NCI-H146 (cell line): ENCODE data around the gene PACSIN1.

Experiments
- DNase-seq: peaks from one replicate; lab custom pipeline; 2025; lab: John Stamatoyannopoulos, UW

The PACSIN1 gene

GRCh38 chr6:34515473-34516387, 49.9 kb downstream of the PACSIN1 start:
- no peak for DNase-seq

GRCh38 chr6:34516391-34517324, 50.8 kb downstream of the PACSIN1 start:
- DNase-seq = no peak

GRCh38 chr6:34517461-34517881, 51.6 kb downstream of the PACSIN1 start:
- DNase-seq = no peak

- no peak for DNase-seq
Measured at GRCh38 chr6:34517966-34518365, 52.1 kb downstream of the PACSIN1 start.

GRCh38 chr6:34518669-34519365, 52.9 kb downstream of the PACSIN1 start:
- no peak for DNase-seq

GRCh38 chr6:34519971-34520644, 54.2 kb downstream of the PACSIN1 start:
- DNase-seq = no peak

- no peak for DNase-seq
Measured at GRCh38 chr6:34520645-34521462, 55.0 kb downstream of the PACSIN1 start.

GRCh38 chr6:34521463-34522285, 55.8 kb downstream of the PACSIN1 start:
- DNase-seq = no peak

GRCh38 chr6:34522761-34523160, 56.9 kb downstream of the PACSIN1 start:
- DNase-seq = no peak

- no peak for DNase-seq
Measured at GRCh38 chr6:34523441-34524206, 57.7 kb downstream of the PACSIN1 start.

- DNase-seq = no peak
Measured at GRCh38 chr6:34524499-34524898, 58.6 kb downstream of the PACSIN1 start.

GRCh38 chr6:34524971-34525370, 59.1 kb downstream of the PACSIN1 start:
- DNase-seq = no peak

GRCh38 chr6:34525431-34526175, 59.7 kb downstream of the PACSIN1 start:
- DNase-seq = no peak

GRCh38 chr6:34526241-34526972, 60.5 kb downstream of the PACSIN1 start:
- DNase-seq = no peak

- DNase-seq = peak; percentile 90
Measured at GRCh38 chr6:34526992-34527728, 61.3 kb downstream of the PACSIN1 start.

GRCh38 chr6:34527751-34528670, 62.1 kb downstream of the PACSIN1 start:
- DNase-seq = no peak
